Measurements from ENCODE around the gene TRAPPC6A. TPM values are rescaled to one million over a fixed set of nuclear protein-coding genes. Genes with fewer than 3 reads are reported as not detected.

The TRAPPC6A gene
- total and polyA plus RNA-seq, 2 of the 13 experiments (the other 11 are each of a cell fraction or from before 2014, with no cell fraction given): 6.5 to 21.0 TPM

DNA sequence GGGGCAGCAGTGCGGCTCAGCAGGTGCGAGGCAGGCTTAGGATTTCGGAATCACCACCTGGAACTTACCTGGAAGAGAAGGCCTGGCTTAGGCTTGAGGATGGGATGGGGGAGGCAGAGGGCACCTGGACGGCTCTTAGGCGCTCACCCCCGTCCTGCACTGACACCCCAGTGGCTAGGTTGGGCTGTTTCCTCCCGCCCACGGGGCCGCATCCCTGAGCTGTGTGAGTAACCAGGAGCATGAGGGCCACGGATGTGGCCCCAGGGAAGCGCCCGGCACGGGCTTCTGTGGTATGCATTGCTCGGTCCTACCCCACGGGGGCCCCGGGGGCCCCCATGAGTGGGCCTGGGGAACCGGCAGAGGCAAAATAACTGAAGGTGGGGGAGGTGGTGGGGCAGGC is 14.9 kb downstream of the TRAPPC6A start:
- no peaks in the 10 kb centered on the region for H3K36me3 ChIP-seq (replicated peaks in 1 of 2; ENCODE audit: control insufficient read depth in 1 of 2, insufficient read depth in 2 of 2, low read length in 2 of 2)
- no peaks in the 10 kb centered on the region for H3K9me3 ChIP-seq (ENCODE audit: low read length)
- no peak overlapping the region for H3K27ac ChIP-seq (ENCODE audit: extremely low read length, insufficient read depth, low read length)
- FAIRE-seq (no peak), ATAC-seq (no peak), DNase-seq (ENCODE audit: low spot score) (no peak)
- H2AFZ ChIP-seq (ENCODE audit: low read length): no peak overlapping the region
- WGBS (ENCODE audit: low lambda C conversion rate): no CpG with 5 or more reads among the region's 17 CpGs
- CTCF ChIA-PET (ENCODE audit: low intra/inter-chr PET ratio, low total read pairs): interaction anchor here (1.8 kb wide), 1 partner anchor 24 kb away, joined by 8 read pairs; no protein-coding TSS in a partner anchor
- peaks cover 12 to 36% of the 10 kb centered on the region in 2 experiments; a peak in 4 of 5 replicates for H3K27me3 ChIP-seq (ENCODE audit: control insufficient read depth in 1 of 2, insufficient read depth in 2 of 2, low read length in 2 of 2)
- intact Hi-C loops (cut with micrococcal nuclease; ENCODE audit: unreplicated experiment) (no loop called here), in situ Hi-C loops (cut with HindIII; ENCODE audit: extremely low pct_ligation_motif_present, low pct_unique_long_range_greater_than_20kb) (no loop called here)
- no peaks in the 10 kb centered on the region for H4K20me1 ChIP-seq (ENCODE audit: insufficient read depth, low read length)
- no peak overlapping the region for H3K9ac ChIP-seq (ENCODE audit: insufficient read depth, low read depth, low read length)
- no TSS peak for BruUV-seq (replicated peaks)
- POLR2A ChIA-PET: no interaction called here
- TF ChIP-seq, protein P1, sequence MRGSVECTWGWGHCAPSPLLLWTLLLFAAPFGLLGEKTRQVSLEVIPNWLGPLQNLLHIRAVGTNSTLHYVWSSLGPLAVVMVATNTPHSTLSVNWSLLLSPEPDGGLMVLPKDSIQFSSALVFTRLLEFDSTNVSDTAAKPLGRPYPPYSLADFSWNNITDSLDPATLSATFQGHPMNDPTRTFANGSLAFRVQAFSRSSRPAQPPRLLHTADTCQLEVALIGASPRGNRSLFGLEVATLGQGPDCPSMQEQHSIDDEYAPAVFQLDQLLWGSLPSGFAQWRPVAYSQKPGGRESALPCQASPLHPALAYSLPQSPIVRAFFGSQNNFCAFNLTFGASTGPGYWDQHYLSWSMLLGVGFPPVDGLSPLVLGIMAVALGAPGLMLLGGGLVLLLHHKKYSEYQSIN (CRISPR knock-in tag; IDR thresholded peaks at IDR 0.05; ENCODE audit: borderline replicate concordance): no peak
- TF ChIP-seq ZFP41 (CRISPR knock-in tag; IDR thresholded peaks at IDR 0.05; ENCODE audit: borderline replicate concordance) (no peak), ZKSCAN8 (CRISPR knock-in tag; IDR thresholded peaks at IDR 0.05; ENCODE audit: borderline replicate concordance) (no peak), ZNF776 (CRISPR knock-in tag; IDR thresholded peaks at IDR 0.05) (no peak), ZNF224 (CRISPR knock-in tag; IDR thresholded peaks at IDR 0.05) (no peak), ZSCAN31 (CRISPR knock-in tag; IDR thresholded peaks at IDR 0.05; ENCODE audit: low read depth) (no peak), EED (CRISPR knock-in tag; IDR thresholded peaks at IDR 0.05) (no peak)
- TF ChIP-seq, protein P2, sequence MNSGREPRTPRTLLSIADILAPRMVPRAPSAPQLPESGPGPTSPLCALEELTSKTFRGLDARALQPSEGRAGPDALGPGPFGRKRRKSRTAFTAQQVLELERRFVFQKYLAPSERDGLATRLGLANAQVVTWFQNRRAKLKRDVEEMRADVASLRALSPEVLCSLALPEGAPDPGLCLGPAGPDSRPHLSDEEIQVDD (CRISPR knock-in tag; IDR thresholded peaks at IDR 0.05; ENCODE audit: borderline replicate concordance): no peak
- TF ChIP-seq, protein P3, sequence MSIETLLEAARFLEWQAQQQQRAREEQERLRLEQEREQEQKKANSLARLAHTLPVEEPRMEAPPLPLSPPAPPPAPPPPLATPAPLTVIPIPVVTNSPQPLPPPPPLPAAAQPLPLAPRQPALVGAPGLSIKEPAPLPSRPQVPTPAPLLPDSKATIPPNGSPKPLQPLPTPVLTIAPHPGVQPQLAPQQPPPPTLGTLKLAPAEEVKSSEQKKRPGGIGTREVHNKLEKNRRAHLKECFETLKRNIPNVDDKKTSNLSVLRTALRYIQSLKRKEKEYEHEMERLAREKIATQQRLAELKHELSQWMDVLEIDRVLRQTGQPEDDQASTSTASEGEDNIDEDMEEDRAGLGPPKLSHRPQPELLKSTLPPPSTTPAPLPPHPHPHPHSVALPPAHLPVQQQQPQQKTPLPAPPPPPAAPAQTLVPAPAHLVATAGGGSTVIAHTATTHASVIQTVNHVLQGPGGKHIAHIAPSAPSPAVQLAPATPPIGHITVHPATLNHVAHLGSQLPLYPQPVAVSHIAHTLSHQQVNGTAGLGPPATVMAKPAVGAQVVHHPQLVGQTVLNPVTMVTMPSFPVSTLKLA (IDR thresholded peaks at IDR 0.05): no peak
- H3K4me2 ChIP-seq (ENCODE audit: low read depth, low read length): no peak overlapping the region
- H3K4me1 ChIP-seq (ENCODE audit: insufficient read depth, low read length): peaks cover 91% of the 10 kb centered on the region
- no peak overlapping the region for H3K4me3 ChIP-seq (replicated peaks in 1 of 3; ENCODE audit: insufficient read depth in 1 of 3, low read depth in 2 of 3, low read length in 3 of 3)
- H3K79me2 ChIP-seq (ENCODE audit: insufficient read depth, low read length): no peaks in the 10 kb centered on the region

Data from HepG2 (cell line).